Muscle layer of colon (tissue), 2 donors: ENCODE measurements around the gene ASB18.

Source experiments
- H3K27ac ChIP-seq: one replicate; pipeline ENCODE4 v1.7.0; 2013; ENCODE audit warnings: low read depth, mild to moderate bottlenecking, low read length, moderate library complexity
- H3K27me3 ChIP-seq, 2 donors: one replicate each; pipeline ENCODE4 v1.7.0; 2013; ENCODE audit warnings: low read length in 2 of 2, mild to moderate bottlenecking in 2 of 2; ENCODE audit not compliant: insufficient read depth in 2 of 2, control insufficient read depth in 1 of 2
- H3K36me3 ChIP-seq: one replicate; pipeline ENCODE4 v1.7.0; 2013; ENCODE audit warnings: mild to moderate bottlenecking, low read length; ENCODE audit not compliant: insufficient read depth
- H3K4me1 ChIP-seq: one replicate; pipeline ENCODE4 v1.7.0; 2013; ENCODE audit warnings: mild to moderate bottlenecking, low read length; ENCODE audit not compliant: insufficient read depth
- H3K4me3 ChIP-seq, 2 donors: one replicate each; pipeline ENCODE4 v1.7.0; 2013; ENCODE audit warnings: low read length in 2 of 2, low read depth in 1 of 2, mild to moderate bottlenecking in 1 of 2, moderate library complexity in 1 of 2
- H3K9ac ChIP-seq: one replicate; pipeline ENCODE4 v1.7.0; 2013; ENCODE audit warnings: low read length
- H3K9me3 ChIP-seq: one replicate; pipeline ENCODE4 v1.7.0; 2013; ENCODE audit warnings: mild to moderate bottlenecking, low read length
- donor health status: abdominal sarcoma.
- donor health status: Adenocarcinoma of cecum.

ASB18 gene

GRCh38 chr2:236264256-236264655, at the start of gene ASB18:
TSS of gene ASB18 (minus strand) at chr2:236264406. CDS start at chr2:236264345, 61 bp downstream.
- no peaks in the 10 kb centered on the region for H3K4me1 ChIP-seq
- H3K9ac ChIP-seq = no peak within 1 kb of the TSS
- H3K36me3 ChIP-seq = no peaks in the 10 kb centered on the region
- H3K27me3 ChIP-seq = no peaks in the 10 kb centered on the region
- no peaks in the 10 kb centered on the region for H3K9me3 ChIP-seq
- H3K4me3 ChIP-seq = no peak within 1 kb of the TSS
- no peak within 1 kb of the TSS for H3K27ac ChIP-seq

GRCh38 chr2:236311286-236311685, 47.1 kb upstream of the ASB18 start:
- H3K4me1 ChIP-seq = no peaks in the 10 kb centered on the region

DNA sequence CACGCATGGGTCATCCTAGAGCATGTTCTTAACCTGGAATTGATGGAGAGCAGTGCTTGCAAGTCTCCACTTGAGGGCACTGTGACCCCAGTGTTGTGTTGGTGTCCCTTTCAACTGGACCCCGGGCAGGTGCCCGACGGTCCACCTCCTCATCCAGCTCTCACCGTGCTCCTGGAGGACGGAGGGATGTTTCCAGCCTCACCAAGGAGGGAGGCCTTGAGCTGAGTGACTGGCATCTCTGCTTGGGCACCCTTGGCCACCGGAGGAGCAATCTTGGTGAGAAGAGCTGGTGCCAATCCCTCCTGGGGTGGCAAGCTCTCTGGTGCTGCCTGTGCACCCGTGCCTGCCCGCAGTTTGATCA, 45.4 kb upstream of the ASB18 start:
- no peaks in the 10 kb centered on the region for H3K4me1 ChIP-seq
- H3K36me3 ChIP-seq = no peaks in the 10 kb centered on the region
- peaks cover 6% of the 10 kb centered on the region for H3K9me3 ChIP-seq
- H3K27me3 ChIP-seq = no peaks in the 10 kb centered on the region
- H3K4me3 ChIP-seq = no peak overlapping the region
- H3K27ac ChIP-seq = no peak overlapping the region
- no peak overlapping the region for H3K9ac ChIP-seq

More at GRCh38 chr2:236311286-236311685, 47.1 kb upstream of the ASB18 start:
- H3K9me3 ChIP-seq = peaks cover 6% of the 10 kb centered on the region
- no peaks in the 10 kb centered on the region for H3K36me3 ChIP-seq
- H3K27ac ChIP-seq = no peak overlapping the region
- H3K4me3 ChIP-seq = no peak overlapping the region
- H3K9ac ChIP-seq = no peak overlapping the region
- no peaks in the 10 kb centered on the region for H3K27me3 ChIP-seq

- Histone ChIP-seq H3K27me3 (no peaks in the 10 kb centered on the region), H3K27ac (no peak overlapping the region), H3K36me3 (no peaks in the 10 kb centered on the region), H3K4me3 (no peak overlapping the region), H3K9me3 (peaks cover 6% of the 10 kb centered on the region), H3K4me1 (no peaks in the 10 kb centered on the region), H3K9ac (no peak overlapping the region)
These were observed 44.9 kb upstream of the ASB18 start for GRCh38 chr2:236308855-236309668.

DNA sequence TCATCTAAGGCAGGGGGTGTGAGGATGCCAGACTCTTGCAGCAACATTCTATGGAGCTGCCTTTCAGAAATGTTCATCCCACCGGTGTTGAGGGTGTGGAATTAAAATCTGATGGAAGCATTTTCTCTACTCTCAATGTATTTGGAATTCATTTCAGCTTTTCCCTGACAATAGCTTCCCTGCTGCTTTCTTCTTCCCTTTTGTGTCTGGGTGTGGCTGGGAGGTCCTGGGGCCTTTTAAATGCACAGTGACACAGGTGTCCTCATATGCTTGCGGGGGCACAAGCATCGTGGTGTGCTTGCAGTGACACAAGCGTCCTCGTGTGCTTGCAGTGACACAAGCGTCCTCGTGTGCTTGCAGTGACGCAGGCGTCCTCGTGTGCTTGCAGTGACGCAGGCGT, 43.4 kb upstream of the ASB18 start:
- Histone ChIP-seq H3K27ac (no peak overlapping the region), H3K4me1 (no peaks in the 10 kb centered on the region), H3K9ac (no peak overlapping the region), H3K4me3 (no peak overlapping the region), H3K27me3 (no peaks in the 10 kb centered on the region), H3K9me3 (no peaks in the 10 kb centered on the region), H3K36me3 (no peaks in the 10 kb centered on the region)

DNA sequence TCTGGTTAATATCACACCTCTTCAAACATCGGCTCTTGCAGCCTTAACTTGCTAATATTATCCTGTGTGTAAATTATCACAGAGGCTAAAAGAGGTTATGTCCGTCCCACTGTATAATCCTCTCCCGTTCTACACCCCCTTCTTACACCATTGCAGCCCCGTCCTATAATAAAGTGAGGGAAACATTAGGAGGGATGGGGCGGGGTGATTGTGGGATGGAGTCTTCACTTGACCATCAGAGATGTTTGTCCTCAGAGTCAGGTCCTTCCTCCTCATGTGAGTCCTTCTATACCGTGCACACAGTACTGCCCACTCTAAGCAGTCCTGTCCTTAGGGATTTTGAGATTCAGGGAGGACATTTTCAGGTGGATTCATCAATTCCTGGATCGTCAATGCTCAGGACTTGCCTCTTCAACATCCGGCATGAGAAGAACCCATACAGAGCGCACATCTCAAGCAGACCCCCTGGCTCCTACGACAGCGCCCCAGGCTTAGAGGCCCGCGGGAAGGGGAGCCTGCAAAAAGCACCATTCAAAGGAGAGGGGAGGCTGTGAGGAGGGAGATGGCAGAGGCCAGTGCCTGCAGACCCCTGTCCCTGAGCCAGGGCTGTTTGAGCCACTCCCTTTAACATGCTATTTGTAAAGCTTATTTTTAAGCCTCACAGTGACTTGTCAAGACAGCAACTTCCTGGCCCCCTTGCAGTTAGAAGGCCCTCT, 42.8 kb upstream of the ASB18 start:
- H3K27me3 ChIP-seq = no peaks in the 10 kb centered on the region
- no peaks in the 10 kb centered on the region for H3K36me3 ChIP-seq
- H3K4me1 ChIP-seq = no peaks in the 10 kb centered on the region
- H3K4me3 ChIP-seq = no peak overlapping the region
- no peaks in the 10 kb centered on the region for H3K9me3 ChIP-seq
- H3K9ac ChIP-seq = no peak overlapping the region
- no peak overlapping the region for H3K27ac ChIP-seq

GRCh38 chr2:236305964-236306605, 41.9 kb upstream of the ASB18 start:
- Histone ChIP-seq H3K27ac (no peak overlapping the region), H3K4me3 (no peak overlapping the region), H3K27me3 (no peaks in the 10 kb centered on the region), H3K36me3 (no peaks in the 10 kb centered on the region), H3K4me1 (no peaks in the 10 kb centered on the region), H3K9ac (no peak overlapping the region), H3K9me3 (no peaks in the 10 kb centered on the region)

GRCh38 chr2:236305531-236305930, 41.3 kb upstream of the ASB18 start:
- Histone ChIP-seq H3K9me3 (no peaks in the 10 kb centered on the region), H3K4me1 (no peaks in the 10 kb centered on the region), H3K27me3 (no peaks in the 10 kb centered on the region), H3K4me3 (no peak overlapping the region), H3K9ac (no peak overlapping the region), H3K36me3 (no peaks in the 10 kb centered on the region), H3K27ac (no peak overlapping the region)

DNA sequence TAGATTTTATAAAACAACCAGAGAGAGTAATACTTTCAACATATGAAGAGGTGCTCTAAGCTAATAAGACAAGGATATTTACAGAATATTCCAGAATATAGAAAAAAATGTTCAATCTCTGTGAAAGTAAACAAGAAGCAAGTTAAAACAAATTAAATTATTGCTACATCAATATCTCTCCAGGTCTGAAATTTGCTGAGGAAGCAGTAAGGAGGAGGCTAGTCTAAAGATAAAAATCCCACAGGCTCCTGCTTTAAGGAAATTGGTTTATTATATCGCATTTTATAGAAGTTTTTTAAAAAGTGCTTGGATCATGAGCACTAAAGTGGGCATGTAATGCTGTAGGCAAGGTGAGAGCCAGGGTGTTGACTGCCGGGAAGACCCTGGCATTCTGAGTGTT, 39.7 kb upstream of the ASB18 start:
- H3K27me3 ChIP-seq = no peaks in the 10 kb centered on the region
- no peaks in the 10 kb centered on the region for H3K9me3 ChIP-seq
- H3K9ac ChIP-seq = no peak overlapping the region
- H3K36me3 ChIP-seq = no peaks in the 10 kb centered on the region
- no peaks in the 10 kb centered on the region for H3K4me1 ChIP-seq
- H3K4me3 ChIP-seq = no peak overlapping the region
- H3K27ac ChIP-seq = no peak overlapping the region

- H3K9ac ChIP-seq = no peak overlapping the region
- H3K36me3 ChIP-seq = no peaks in the 10 kb centered on the region
- H3K27ac ChIP-seq = no peak overlapping the region
- H3K4me3 ChIP-seq = no peak overlapping the region
- H3K9me3 ChIP-seq = no peaks in the 10 kb centered on the region
- H3K27me3 ChIP-seq = no peaks in the 10 kb centered on the region
- no peaks in the 10 kb centered on the region for H3K4me1 ChIP-seq
These were observed 38.3 kb upstream of the ASB18 start for GRCh38 chr2:236302555-236302954.

DNA sequence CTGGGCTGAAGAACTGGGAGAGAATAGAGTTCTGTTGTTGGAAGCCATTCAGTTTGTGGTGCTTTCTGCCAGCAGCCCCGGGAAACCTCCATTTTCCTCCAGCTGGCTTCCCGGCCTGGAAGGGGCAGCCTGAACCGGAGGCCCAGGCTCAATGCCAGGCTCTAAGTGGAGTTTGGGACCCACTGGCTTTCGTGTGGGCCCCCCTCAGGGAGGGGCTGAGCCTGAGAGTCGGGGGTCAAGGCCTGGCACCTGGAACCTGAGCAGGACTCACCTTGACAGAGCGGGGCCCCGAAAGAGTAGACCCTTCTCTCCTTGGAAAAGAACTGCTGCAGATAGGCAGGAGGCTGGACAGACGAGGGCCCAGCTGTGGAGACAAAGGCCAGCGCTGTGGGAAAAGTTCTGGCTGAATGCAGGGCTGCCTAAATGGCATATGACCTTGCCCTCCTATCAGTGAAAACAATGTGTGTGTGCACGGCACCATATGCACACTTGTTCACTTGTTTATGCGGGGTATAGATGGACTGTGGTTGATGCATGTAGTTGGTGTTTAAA, 34.8 kb upstream of the ASB18 start:
- H3K4me1 ChIP-seq = no peaks in the 10 kb centered on the region
- H3K36me3 ChIP-seq = no peaks in the 10 kb centered on the region
- no peak overlapping the region for H3K27ac ChIP-seq
- no peak overlapping the region for H3K9ac ChIP-seq
- H3K9me3 ChIP-seq = no peaks in the 10 kb centered on the region
- H3K27me3 ChIP-seq = no peaks in the 10 kb centered on the region
- no peak overlapping the region for H3K4me3 ChIP-seq
